GM18508 (cell line): ENCODE data around the gene ERGIC1.
"Not testable (repeated sequence)": the region's sequence is repeated elsewhere in the genome, so short reads cannot be mapped to it uniquely, and the experiment has no call there.

ENCODE experiments used
- ATAC-seq: cut with Tn5 transposase; IDR thresholded peaks from one replicate; pipeline ENCODE4 v1.9.1; 2021; ENCODE audit warnings: moderate number of reproducible peaks; ENCODE audit not compliant: insufficient read depth, unreplicated experiment

ERGIC1 gene

GRCh38 chr5:172860520-172861443 is 26.7 kb downstream of the ERGIC1 start:
- no peak for ATAC-seq

- ATAC-seq, result no peak
Observed at GRCh38 chr5:172861461-172861860, 27.4 kb downstream of the ERGIC1 start.

- ATAC-seq, result no peak
Observed at GRCh38 chr5:172862165-172862801, 28.2 kb downstream of the ERGIC1 start.

- not testable (repeated sequence) for ATAC-seq
Observed at GRCh38 chr5:172864171-172864570, 30.1 kb downstream of the ERGIC1 start.

GRCh38 chr5:172864747-172865146 is 30.7 kb downstream of the ERGIC1 start:
- no peak for ATAC-seq

GRCh38 chr5:172866378-172866777 is 32.3 kb downstream of the ERGIC1 start:
- ATAC-seq, result no peak

- no peak for ATAC-seq
Observed at GRCh38 chr5:172866802-172867748, 33.0 kb downstream of the ERGIC1 start.

- no peak for ATAC-seq
Observed at GRCh38 chr5:172867761-172868435, 33.8 kb downstream of the ERGIC1 start.

- ATAC-seq, result no peak
Observed at GRCh38 chr5:172868436-172868923, 34.4 kb downstream of the ERGIC1 start.

GRCh38 chr5:172868924-172869591 is 35.0 kb downstream of the ERGIC1 start:
- ATAC-seq, result no peak

GRCh38 chr5:172869691-172870090 is 35.6 kb downstream of the ERGIC1 start:
- ATAC-seq, result no peak

GRCh38 chr5:172870291-172870714 is 36.3 kb downstream of the ERGIC1 start:
- ATAC-seq, result no peak

GRCh38 chr5:172870715-172871461 is 36.8 kb downstream of the ERGIC1 start:
- no peak for ATAC-seq

GRCh38 chr5:172871536-172871935 is 37.5 kb downstream of the ERGIC1 start:
- ATAC-seq, result no peak

- no peak for ATAC-seq
Observed at GRCh38 chr5:172871982-172872381, 37.9 kb downstream of the ERGIC1 start.

GRCh38 chr5:172872997-172873491 is 39.0 kb downstream of the ERGIC1 start:
- ATAC-seq, result no peak

GRCh38 chr5:172873513-172873912 is 39.5 kb downstream of the ERGIC1 start:
- ATAC-seq, result no peak
